ENCODE measurements around the gene FBXO34. TPM values are rescaled to one million over a fixed set of nuclear protein-coding genes. Genes with fewer than 3 reads are reported as not detected.
"Not testable (repeated sequence)": the region's sequence is repeated elsewhere in the genome, so short reads cannot be mapped to it uniquely, and the experiment has no call there.

The FBXO34 gene
- total RNA-seq, 2 donors from 2014 or later, result 44.1 to 51.6 TPM

GRCh38 chr14:55340482-55340881 is 69.3 kb downstream of the FBXO34 start:
- 100% methylated on average over 2 of the region's 3 CpGs; no CpG with 5 or more reads in 1 of the 2 experiments for WGBS, 2 experiments (ENCODE audit: insufficient coverage in 1 of 2, insufficient read length in 1 of 2)

GRCh38 chr14:55341781-55342180 is 70.6 kb downstream of the FBXO34 start:
- Histone ChIP-seq H3K36me3 (ENCODE audit: control insufficient read depth, insufficient read depth, low read length) (peaks cover 28% of the 10 kb centered on the region), H3K4me3 (ENCODE audit: low read length) (no peak overlapping the region), H3K9me3 (ENCODE audit: control insufficient read depth, low read length) (no peaks in the 10 kb centered on the region), H3K27me3 (ENCODE audit: control insufficient read depth, insufficient read depth, low read length, poor library complexity, severe bottlenecking) (no peaks in the 10 kb centered on the region), H3K9ac (ENCODE audit: extremely low read depth, low read length, poor library complexity, severe bottlenecking) (no peak overlapping the region), H3K27ac (ENCODE audit: low read depth, low read length) (no peak overlapping the region), H3K4me1 (ENCODE audit: control insufficient read depth, insufficient read depth, low read length) (peaks cover 7% of the 10 kb centered on the region)
- Mint-ChIP-seq H3K27ac (no peak overlapping the region), H3K4me1 (peaks cover 38% of the 10 kb centered on the region), H3K9me3 (no peaks in the 10 kb centered on the region), H3K36me3 (ENCODE audit: low read depth) (peaks cover 7% of the 10 kb centered on the region), H3K4me3 (no peak overlapping the region), H3K27me3 (ENCODE audit: insufficient read depth) (no peaks in the 10 kb centered on the region)
- no peak for DNase-seq
- TF ChIP-seq CTCF (conservative IDR thresholded peaks at IDR 0.05), result no peak
- 100% methylated on average over 1 of the region's 2 CpGs; no CpG with 5 or more reads in 1 of the 2 experiments for WGBS, 2 experiments (ENCODE audit: insufficient coverage in 1 of 2, insufficient read length in 1 of 2)

More at GRCh38 chr14:55340482-55340881, 69.3 kb downstream of the FBXO34 start:
- Mint-ChIP-seq H3K4me3 (no peak overlapping the region), H3K9me3 (no peaks in the 10 kb centered on the region), H3K36me3 (ENCODE audit: low read depth) (peaks cover 11% of the 10 kb centered on the region), H3K4me1 (peaks cover 37% of the 10 kb centered on the region), H3K27ac (peak overlapping the region; percentile 61), H3K27me3 (ENCODE audit: insufficient read depth) (no peaks in the 10 kb centered on the region)
- no peak for TF ChIP-seq CTCF (conservative IDR thresholded peaks at IDR 0.05)
- H3K36me3 ChIP-seq (ENCODE audit: control insufficient read depth, insufficient read depth, low read length), result peaks cover 35% of the 10 kb centered on the region
- H3K4me3 ChIP-seq (ENCODE audit: low read length), result no peak overlapping the region
- no peak overlapping the region for H3K9ac ChIP-seq (ENCODE audit: extremely low read depth, low read length, poor library complexity, severe bottlenecking)
- H3K27me3 ChIP-seq (ENCODE audit: control insufficient read depth, insufficient read depth, low read length, poor library complexity, severe bottlenecking), result no peaks in the 10 kb centered on the region
- H3K27ac ChIP-seq (ENCODE audit: low read depth, low read length), result no peak overlapping the region
- H3K9me3 ChIP-seq (ENCODE audit: control insufficient read depth, low read length), result no peaks in the 10 kb centered on the region
- H3K4me1 ChIP-seq (ENCODE audit: control insufficient read depth, insufficient read depth, low read length), result peaks cover 6% of the 10 kb centered on the region
- DNase-seq, result no peak

DNA sequence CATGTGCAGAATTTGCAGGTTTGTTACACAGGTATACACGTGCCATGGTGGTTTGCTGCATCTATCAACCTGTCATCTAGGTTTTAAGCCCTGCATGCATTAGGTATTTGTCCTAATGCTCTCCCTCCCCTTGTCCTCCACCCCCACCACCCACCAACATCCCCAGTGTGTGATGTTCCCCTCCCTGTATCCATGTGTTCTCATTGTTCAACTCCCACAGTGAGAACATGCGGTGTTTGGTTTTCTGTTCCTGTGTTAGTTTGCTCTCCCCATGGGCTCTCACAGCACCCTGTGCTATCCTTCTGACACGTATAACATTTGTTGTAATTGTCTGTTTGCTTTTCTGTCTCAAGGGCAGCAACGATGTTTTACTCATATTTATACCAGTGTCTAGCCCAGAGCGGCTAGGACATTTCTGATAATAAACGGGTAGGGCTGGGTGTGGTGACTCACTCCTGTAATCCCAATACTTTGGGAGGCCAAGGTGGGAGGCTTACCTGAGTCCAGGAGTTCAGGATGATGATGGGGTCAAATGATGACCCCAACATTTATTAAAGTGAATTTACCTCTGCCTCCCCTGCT is 73.5 kb downstream of the FBXO34 start:
- not testable (repeated sequence) for H3K27me3 Mint-ChIP-seq (ENCODE audit: insufficient read depth); H3K27ac Mint-ChIP-seq; H3K27ac ChIP-seq (ENCODE audit: low read depth, low read length); H3K9ac ChIP-seq (ENCODE audit: extremely low read depth, low read length, poor library complexity, severe bottlenecking); H3K9me3 Mint-ChIP-seq; H3K4me3 Mint-ChIP-seq; H3K9me3 ChIP-seq (ENCODE audit: control insufficient read depth, low read length); H3K4me3 ChIP-seq (ENCODE audit: low read length); DNase-seq; H3K27me3 ChIP-seq (ENCODE audit: control insufficient read depth, insufficient read depth, low read length, poor library complexity, severe bottlenecking); H3K36me3 Mint-ChIP-seq (ENCODE audit: low read depth); H3K4me1 ChIP-seq (ENCODE audit: control insufficient read depth, insufficient read depth, low read length)
- 72 to 86% methylated on average over 5 to 6 of the region's 6 CpGs for WGBS, 2 experiments (ENCODE audit: insufficient coverage in 1 of 2, insufficient read length in 1 of 2)
- peaks cover 24% of the 10 kb centered on the region for H3K36me3 ChIP-seq (ENCODE audit: control insufficient read depth, insufficient read depth, low read length)
- H3K4me1 Mint-ChIP-seq, result peaks cover 32% of the 10 kb centered on the region

- H3K36me3 ChIP-seq (ENCODE audit: control insufficient read depth, insufficient read depth, low read length), result peaks cover 44% of the 10 kb centered on the region
- no peak overlapping the region for H3K9ac ChIP-seq (ENCODE audit: extremely low read depth, low read length, poor library complexity, severe bottlenecking)
- peaks cover 24% of the 10 kb centered on the region for H3K36me3 Mint-ChIP-seq (ENCODE audit: low read depth)
- H3K27ac Mint-ChIP-seq, result peak overlapping the region; percentile 36
- H3K27me3 Mint-ChIP-seq (ENCODE audit: insufficient read depth), result no peaks in the 10 kb centered on the region
- no peak for DNase-seq
- no peak overlapping the region for H3K4me3 ChIP-seq (ENCODE audit: low read length)
- no peaks in the 10 kb centered on the region for H3K27me3 ChIP-seq (ENCODE audit: control insufficient read depth, insufficient read depth, low read length, poor library complexity, severe bottlenecking)
- peaks cover 26% of the 10 kb centered on the region for H3K4me1 Mint-ChIP-seq
- WGBS, 2 experiments (ENCODE audit: insufficient coverage in 1 of 2, insufficient read length in 1 of 2), result 86% methylated on average over 1 of the region's 1 CpG; no CpG with 5 or more reads in 1 of the 2 experiments
- H3K4me3 Mint-ChIP-seq, result no peak overlapping the region
- H3K27ac ChIP-seq (ENCODE audit: low read depth, low read length), result no peak overlapping the region
- H3K9me3 ChIP-seq (ENCODE audit: control insufficient read depth, low read length), result no peaks in the 10 kb centered on the region
- no peak for TF ChIP-seq CTCF (conservative IDR thresholded peaks at IDR 0.05)
- H3K4me1 ChIP-seq (ENCODE audit: control insufficient read depth, insufficient read depth, low read length), result peaks cover 4% of the 10 kb centered on the region
- H3K9me3 Mint-ChIP-seq, result no peaks in the 10 kb centered on the region
These were observed 75.8 kb downstream of the FBXO34 start for GRCh38 chr14:55347040-55347439.
